Lung (tissue), 12 donors: Measurements from ENCODE around the gene METTL27. TPM values are rescaled to one million over a fixed set of nuclear protein-coding genes. Genes with fewer than 3 reads are reported as not detected.

ENCODE experiments used
- ATAC-seq: fragments of 200-7000 bp; cut with Tn5 transposase; one replicate; pipeline ENCODE4 v1.9.1; 2020; ENCODE audit warnings: moderate number of reproducible peaks; ENCODE audit not compliant: insufficient read depth, low FRiP score
- DNase-seq, 3 donors: peaks; one replicate each; pipeline ENCODE4 v3.0.0-alpha.2; 2013 to 2017
- H3K27ac ChIP-seq, 2 donors: one replicate each; pipeline ENCODE4 v1.5.1; 2013; ENCODE audit warnings: mild to moderate bottlenecking in 2 of 2, moderate library complexity in 2 of 2, control low read depth in 1 of 2, inconsistent platforms in 1 of 2, low read depth in 1 of 2, low read length in 1 of 2
- H3K27me3 ChIP-seq, 3 donors: one replicate each; pipeline ENCODE4 v1.5.1; 2013; ENCODE audit warnings: low read length in 2 of 3; ENCODE audit not compliant: control insufficient read depth in 3 of 3, insufficient read depth in 3 of 3
- H3K36me3 ChIP-seq, 4 donors: one replicate each; pipeline ENCODE4 v1.5.1; 2013; ENCODE audit warnings: low read length in 4 of 4, mild to moderate bottlenecking in 1 of 4, moderate library complexity in 1 of 4; ENCODE audit not compliant: control insufficient read depth in 4 of 4, insufficient read depth in 4 of 4
- H3K4me1 ChIP-seq, 5 donors: one replicate each; pipeline ENCODE4 v1.5.1; 2013; ENCODE audit warnings: low read length in 5 of 5, mild to moderate bottlenecking in 2 of 5, moderate library complexity in 1 of 5; ENCODE audit not compliant: control insufficient read depth in 5 of 5, insufficient read depth in 5 of 5
- H3K4me3 ChIP-seq: one replicate; pipeline ENCODE4 v1.5.1; 2013; ENCODE audit warnings: mild to moderate bottlenecking, control low read depth, moderate library complexity
- H3K9ac ChIP-seq, 2 donors: one replicate each; pipeline ENCODE4 v1.5.1; 2013; ENCODE audit warnings: low read length in 2 of 2, control low read depth in 1 of 2; ENCODE audit not compliant: insufficient read depth in 1 of 2
- H3K9me3 ChIP-seq, 4 donors: one replicate each; pipeline ENCODE4 v1.5.1; 2013; ENCODE audit warnings: low read length in 3 of 4, mild to moderate bottlenecking in 1 of 4, moderate library complexity in 1 of 4; ENCODE audit not compliant: control insufficient read depth in 4 of 4, insufficient read depth in 3 of 4
- CTCF ChIP-seq: IDR thresholded peaks from 2 replicates; pipeline ENCODE4 v1.5.1; 2012; ENCODE audit warnings: mild to moderate bottlenecking; ENCODE audit errors: control extremely low read depth, extremely low read depth
- WGBS, 2 donors: extraction: QIAGEN DNeasy Blood & Tissue Kit; methylation state at CpG; one replicate each; pipeline ENCODE4 v1.1.7; 2013; 5-methylcytosine and 5-hydroxymethylcytosine counted together
- polyA plus RNA-seq, 2 donors: library from polyadenylated mRNA; stranded (reverse); fragments of 200-250 nt; gene quantifications; one replicate each; pipeline ENCODE4 v1.2.1, GENCODE V29; 2013
- total RNA-seq, 2 donors: library from RNA; depleted of rRNA in 1 of 2; stranded (reverse); fragments of >200 nt in 1 of 2; gene quantifications; one replicate each; pipeline ENCODE4 v1.2.1, GENCODE V29; 2014 to 2021
- donor health status: control.
- donor health status: control.
- donor health status: Bipolar disorder and iron deficiency.
- donor health status: healthy.
- donor health status: DM: yes; HTN: yes; CAD: no.

Gene METTL27
- total and polyA plus RNA-seq, 4 donors = 2.3 to 22.1 (median 5.1) TPM

GRCh38 chr7:73860859-73861258 is 18.5 kb upstream of the METTL27 start, which contains the start of gene TMEM270:
TMEM270 (plus strand) TSS chr7:73861159; CDS start chr7:73861195, 36 bp downstream.
- 90 to 91% methylated on average over 11 of the region's 11 CpGs for WGBS, 2 donors
- no peaks in the 10 kb centered on the region for H3K36me3 ChIP-seq
- no peaks in the 10 kb centered on the region for H3K4me1 ChIP-seq
- DNase-seq = no peak
- TF ChIP-seq CTCF = no peak
- no peak for ATAC-seq
- H3K27me3 ChIP-seq = no peaks in the 10 kb centered on the region
- H3K4me3 ChIP-seq = no peak within 1 kb of the TSS
- H3K27ac ChIP-seq = no peak within 1 kb of the TSS
- H3K9ac ChIP-seq = no peak within 1 kb of the TSS
- H3K9me3 ChIP-seq = no peaks in the 10 kb centered on the region

- ATAC-seq = no peak
- no peak for TF ChIP-seq CTCF
Measured at GRCh38 chr7:73858807-73859206, 16.5 kb upstream of the METTL27 start.

GRCh38 chr7:73856941-73857340 is 14.6 kb upstream of the METTL27 start:
- H3K27me3 ChIP-seq = peaks cover 0 to 4% (median 4%) of the 10 kb centered on the region in 3 donors
- no peak for TF ChIP-seq CTCF
- ATAC-seq (no peak), DNase-seq (no peak)
- H3K27ac ChIP-seq = no peak overlapping the region
- H3K9ac ChIP-seq = no peak overlapping the region
- peaks cover 0 to 3% (median 0%) of the 10 kb centered on the region in 5 donors for H3K4me1 ChIP-seq
- H3K9me3 ChIP-seq = no peaks in the 10 kb centered on the region
- 54 to 66% methylated on average over 3 of the region's 3 CpGs for WGBS, 2 donors
- H3K36me3 ChIP-seq = no peaks in the 10 kb centered on the region
- no peak overlapping the region for H3K4me3 ChIP-seq

More at GRCh38 chr7:73858807-73859206, 16.5 kb upstream of the METTL27 start:
- DNase-seq = no peak
- Histone ChIP-seq H3K27ac (no peak overlapping the region), H3K9me3 (no peaks in the 10 kb centered on the region), H3K4me1 (peaks cover 0 to 3% (median 0%) of the 10 kb centered on the region in 5 donors), H3K27me3 (peaks cover 0 to 4% (median 4%) of the 10 kb centered on the region in 3 donors), H3K36me3 (no peaks in the 10 kb centered on the region), H3K4me3 (no peak overlapping the region), H3K9ac (no peak overlapping the region)
- 60 to 62% methylated on average over 2 of the region's 2 CpGs for WGBS, 2 donors

- DNase-seq = no peak
- TF ChIP-seq CTCF = no peak
Measured at GRCh38 chr7:73852500-73852899, 10.2 kb upstream of the METTL27 start.

More at GRCh38 chr7:73852500-73852899, 10.2 kb upstream of the METTL27 start:
- Histone ChIP-seq H3K9ac (no peak overlapping the region), H3K4me3 (no peak overlapping the region), H3K36me3 (no peaks in the 10 kb centered on the region), H3K27me3 (peaks cover 0 to 4% (median 4%) of the 10 kb centered on the region in 3 donors), H3K4me1 (peaks cover 0 to 3% (median 0%) of the 10 kb centered on the region in 5 donors), H3K27ac (no peak overlapping the region), H3K9me3 (no peaks in the 10 kb centered on the region)
- 87 to 89% methylated on average over 5 of the region's 5 CpGs for WGBS, 2 donors
- no peak for ATAC-seq
